GM21423 (cell line): ENCODE results near the gene OSBPL5.
"Not testable (repeated sequence)": the region's sequence is repeated elsewhere in the genome, so short reads cannot be mapped to it uniquely, and the experiment has no call there.

Experiments used
- ATAC-seq: cut with Tn5 transposase; IDR thresholded peaks from one replicate; pipeline ENCODE4 v1.9.1; 2021; ENCODE audit warnings: mild to moderate bottlenecking, moderate library complexity; ENCODE audit not compliant: unreplicated experiment

OSBPL5 gene

DNA sequence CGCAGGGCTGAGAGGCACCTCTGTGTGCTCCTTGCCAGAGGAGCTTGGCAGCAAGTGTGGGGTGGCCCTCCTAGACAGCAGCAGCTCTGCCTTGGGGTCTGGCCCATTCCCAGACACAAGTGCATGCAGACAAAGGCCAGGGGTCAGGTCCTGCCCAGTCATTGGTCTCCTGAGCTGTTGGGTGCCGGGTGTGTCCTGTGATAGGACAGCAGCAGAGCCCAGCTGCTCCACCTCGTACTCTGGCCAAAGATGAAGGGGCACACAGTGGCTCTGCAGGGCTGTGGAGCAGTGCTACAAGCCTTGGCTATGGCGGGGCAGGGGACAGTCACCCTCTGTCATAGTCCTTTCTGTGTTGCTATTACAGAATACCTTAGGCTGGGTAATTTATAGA lies 17.3 kb upstream of the OSBPL5 start:
- no peak for ATAC-seq

DNA sequence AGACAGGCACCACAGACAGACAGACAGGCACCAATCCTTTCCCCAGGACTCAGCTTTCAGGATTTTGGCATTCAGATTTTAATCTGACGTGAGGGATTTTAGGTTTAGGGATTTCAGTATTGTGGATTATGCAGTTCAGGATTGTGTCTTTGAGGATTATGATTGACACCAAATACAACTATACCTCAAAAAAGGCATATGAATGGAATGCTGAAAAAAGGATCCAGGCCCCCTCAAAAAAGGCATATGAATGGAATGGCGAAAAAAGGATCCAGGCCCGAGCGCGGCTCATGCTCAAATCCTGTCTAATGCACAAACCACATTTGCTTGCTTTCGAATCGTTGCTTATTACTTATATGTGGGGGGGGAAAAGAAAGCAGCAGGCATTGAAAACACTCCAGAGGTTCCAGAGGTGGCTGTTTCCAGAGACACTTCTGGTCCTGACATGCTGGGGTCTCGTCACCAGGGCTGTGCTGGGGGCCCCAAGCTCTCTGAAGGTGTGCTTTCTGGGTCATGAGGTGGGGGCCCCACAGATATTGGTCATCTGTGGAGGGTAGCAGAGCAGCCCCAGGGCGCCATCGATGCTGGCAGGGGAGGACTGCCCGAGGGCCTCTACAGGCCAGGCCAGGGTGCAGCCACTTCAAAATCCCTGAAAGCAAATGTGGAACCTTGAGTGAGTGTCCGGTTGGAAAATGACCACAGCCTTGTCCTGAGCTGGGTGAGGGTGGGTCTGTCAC lies 16.8 kb upstream of the OSBPL5 start:
- no peak for ATAC-seq

- ATAC-seq = no peak
Measured at GRCh38 chr11:3180869-3181268, 15.8 kb upstream of the OSBPL5 start.

GRCh38 chr11:3178349-3178748 lies 13.2 kb upstream of the OSBPL5 start:
- no peak for ATAC-seq

GRCh38 chr11:3177931-3178330 lies 12.8 kb upstream of the OSBPL5 start:
- ATAC-seq = no peak

DNA sequence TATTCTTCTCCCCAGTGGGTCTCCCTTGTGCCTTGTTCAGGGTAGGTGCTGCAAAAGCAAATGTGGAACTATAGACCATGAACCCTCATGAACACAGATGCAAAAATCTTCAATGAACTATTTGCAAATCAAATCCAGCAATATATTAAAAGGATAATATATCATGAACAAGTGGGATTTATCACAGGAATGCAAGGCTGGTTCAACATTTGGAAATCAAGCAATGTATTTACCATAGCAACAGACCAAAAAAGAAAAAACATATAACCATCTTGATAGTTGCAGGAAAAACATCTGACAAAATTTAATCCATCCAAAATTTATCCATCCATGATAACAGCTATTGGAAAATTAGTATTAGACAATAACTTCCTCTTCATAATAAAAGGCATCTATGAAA lies 11.4 kb upstream of the OSBPL5 start:
- no peak for ATAC-seq

- ATAC-seq = no peak
Measured at GRCh38 chr11:3175194-3175593, 10.1 kb upstream of the OSBPL5 start.

- ATAC-seq = no peak
Measured at GRCh38 chr11:3174387-3174786, 9.3 kb upstream of the OSBPL5 start.

GRCh38 chr11:3173795-3174194 lies 8.7 kb upstream of the OSBPL5 start:
- no peak for ATAC-seq

- ATAC-seq = no peak
Measured at GRCh38 chr11:3171931-3172560, 6.9 kb upstream of the OSBPL5 start.

DNA sequence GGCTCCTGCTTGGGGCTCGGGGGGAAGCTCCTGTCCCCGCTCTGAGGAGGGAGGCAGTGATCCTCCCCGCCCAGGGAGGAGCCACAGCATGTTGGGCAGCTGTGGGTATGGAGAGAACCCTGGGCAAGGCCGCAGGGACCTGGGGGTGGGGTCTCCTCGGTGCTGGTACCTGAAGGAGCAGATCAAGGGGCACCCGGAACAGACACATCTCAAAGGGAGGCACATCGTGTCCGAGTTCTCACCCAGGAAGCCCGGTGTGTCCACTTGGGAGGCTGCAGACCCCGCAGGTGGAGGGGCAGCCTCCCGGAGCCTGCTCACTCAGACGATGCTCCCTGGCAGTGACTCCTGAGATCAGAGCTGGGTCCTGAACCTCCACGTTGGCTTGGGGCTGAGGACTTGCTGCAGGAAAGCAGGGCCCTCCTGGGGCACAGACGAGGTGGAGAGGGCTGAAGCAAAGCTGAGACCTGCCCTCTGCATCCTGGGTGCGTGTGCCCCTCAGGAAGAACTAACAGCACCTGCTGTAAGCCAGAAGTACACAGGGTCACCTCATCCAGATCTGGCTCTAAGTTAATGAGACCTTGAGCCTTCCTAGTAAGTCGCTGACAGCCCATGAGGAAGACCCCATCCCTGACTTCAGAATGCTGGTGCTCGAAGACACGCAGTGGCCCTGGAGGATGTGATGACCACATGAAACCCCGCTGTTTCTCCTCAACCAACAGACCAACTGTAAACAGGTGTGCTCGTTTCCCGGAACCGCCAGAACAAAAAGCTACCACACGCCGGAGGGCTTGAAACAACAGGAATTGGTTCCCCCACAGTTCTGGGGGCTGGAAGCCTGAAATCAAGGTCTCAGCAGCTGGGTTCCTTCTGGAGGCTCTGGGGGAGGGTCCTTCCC lies 5.9 kb upstream of the OSBPL5 start:
- ATAC-seq = no peak

GRCh38 chr11:3170044-3170755 lies 5.1 kb upstream of the OSBPL5 start:
- no peak for ATAC-seq

- ATAC-seq = no peak
Measured at GRCh38 chr11:3169255-3170043, 4.3 kb upstream of the OSBPL5 start.

- ATAC-seq = not testable (repeated sequence)
Measured at GRCh38 chr11:3168742-3169254, 3.7 kb upstream of the OSBPL5 start.

GRCh38 chr11:3167143-3168119 lies 2.3 kb upstream of the OSBPL5 start:
- no peak for ATAC-seq

- no peak for ATAC-seq
Measured at GRCh38 chr11:3166268-3167142, 1.4 kb upstream of the OSBPL5 start.

GRCh38 chr11:3165916-3166267 lies 782 bp upstream of the OSBPL5 start:
- no peak for ATAC-seq

DNA sequence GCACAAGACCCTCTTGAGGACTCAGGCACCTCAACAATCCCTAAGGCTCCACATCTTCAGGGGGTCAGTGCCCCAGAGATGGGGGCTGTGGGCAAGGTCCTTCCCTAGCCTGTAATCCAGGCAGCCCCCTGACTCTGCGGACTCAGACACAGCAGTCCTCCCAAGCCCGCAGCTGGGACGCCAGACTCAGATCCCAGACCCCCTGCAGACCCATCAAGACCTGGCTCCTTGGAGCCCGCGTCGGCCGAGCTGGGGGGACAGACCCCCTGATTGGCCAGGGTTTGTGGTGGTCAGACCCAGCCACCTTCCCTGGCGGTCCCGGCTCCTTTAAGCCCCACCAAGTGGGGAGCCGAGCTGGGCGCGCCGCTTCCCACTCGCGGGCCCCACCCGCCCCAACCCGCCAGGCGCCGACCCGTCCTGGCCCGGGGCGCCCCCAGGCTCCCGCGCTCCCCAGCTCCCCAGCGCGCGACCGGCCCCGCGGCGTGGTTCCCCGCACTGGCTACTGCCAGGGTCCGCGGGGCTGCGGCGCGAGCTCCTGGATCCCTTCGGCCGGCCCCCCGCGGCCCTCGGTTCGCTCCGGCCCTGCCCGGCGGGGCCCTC lies 458 bp downstream of the OSBPL5 start:
- ATAC-seq = no peak
